Left lung (tissue), 10 donors: ENCODE measurements around the gene DNAJC3. TPM values are rescaled to one million over a fixed set of nuclear protein-coding genes. Genes with fewer than 3 reads are reported as not detected.
"Not testable (repeated sequence)": the region's sequence is repeated elsewhere in the genome, so short reads cannot be mapped to it uniquely, and the experiment has no call there.

ENCODE experiments used
- ATAC-seq: fragments of 200-7000 bp; cut with Tn5 transposase; one replicate; pipeline ENCODE4 v1.9.1; 2020; ENCODE audit warnings: moderate library complexity
- DNase-seq, 4 donors: peaks; one replicate each; pipeline ENCODE4 v3.0.0-alpha.2; 2013 to 2020
- H3K27ac ChIP-seq, 2 donors: fragments of 200-600 bp; sonication (generic) in 1 of 2; one replicate each; pipeline versions ENCODE4 v1.5.0 to v1.8.0; 2020 to 2021
- H3K27me3 ChIP-seq, 2 donors: fragments of 200-600 bp; sonication (generic) in 1 of 2; one replicate each; pipeline versions ENCODE4 v1.5.0 to v1.8.0; 2020 to 2021
- H3K36me3 ChIP-seq, 2 donors: fragments of 200-600 bp; sonication (generic) in 1 of 2; one replicate each; pipeline versions ENCODE4 v1.5.0 to v1.8.0; 2020 to 2021
- H3K4me1 ChIP-seq, 2 donors: fragments of 200-600 bp; one replicate each; pipeline ENCODE4 v1.8.0; 2021
- H3K4me3 ChIP-seq, 2 donors: fragments of 200-600 bp; sonication (generic) in 1 of 2; one replicate each; pipeline versions ENCODE4 v1.5.0 to v1.8.0; 2020 to 2021; ENCODE audit warnings: mild to moderate bottlenecking in 1 of 2
- H3K9me3 ChIP-seq, 2 donors: fragments of 200-600 bp; sonication (generic) in 1 of 2; one replicate each; pipeline versions ENCODE4 v1.5.0 to v1.8.0; 2020 to 2021
- CTCF ChIP-seq, 2 donors: fragments of 200-600 bp; sonication (generic) in 1 of 2; IDR thresholded peaks; one replicate each; pipeline versions ENCODE4 v1.5.0 to v1.8.0; 2021; ENCODE audit warnings: antibody characterized with exemption in 2 of 2
- intact Hi-C, 2 donors: fragments of 100-400 bp; cut with DNase I; formaldehyde crosslinking; loops; one replicate each; pipeline versions ENCODE4 v1.11.2 to v1.14.2; 2022
- polyA plus RNA-seq, 6 donors: library from polyadenylated mRNA; unstranded; fragments of 120-200 nt; gene quantifications; one replicate each; pipeline ENCODE4 v1.2.1, GENCODE V29; 2013; ENCODE audit not compliant: insufficient read length in 6 of 6
- total RNA-seq, 2 donors: library from RNA; stranded (reverse); fragmentation: NEBNext Ultra II Directional; extraction: Animal tissue kit (Norgen Biotek cat#: 25700); gene quantifications; one replicate each; pipeline ENCODE4 v1.2.1, GENCODE V29; 2021
- donor health status: DM: no; HTN: yes; CAD: no.
- donor health status: DM: no; HTN: no; CAD: no.

DNAJC3 gene
- total and polyA plus RNA-seq, 8 donors = 26.1 to 87.8 (median 33.1) TPM

- Histone ChIP-seq H3K9me3 (no peaks in the 10 kb centered on the region), H3K36me3 (peaks cover 0 to 71% of the 10 kb centered on the region in 2 donors), H3K4me3 (no peak overlapping the region), H3K27ac (peak overlapping the region in 1 of 2 donors; percentile 40), H3K27me3 (no peaks in the 10 kb centered on the region), H3K4me1 (peaks cover 0 to 5% of the 10 kb centered on the region in 2 donors)
- peak; percentile 14 for ATAC-seq
- no peak for TF ChIP-seq CTCF (IDR thresholded peaks at IDR 0.05)
- DNase-seq = no peak
- intact Hi-C loops = no loop called here
Measured at GRCh38 chr13:95784900-95785290, 108.0 kb downstream of the DNAJC3 start.

GRCh38 chr13:95787356-95788099, 110.6 kb downstream of the DNAJC3 start:
- Histone ChIP-seq H3K9me3 (no peaks in the 10 kb centered on the region), H3K27me3 (no peaks in the 10 kb centered on the region), H3K36me3 (peaks cover 0 to 73% of the 10 kb centered on the region in 2 donors), H3K4me1 (peaks cover 0 to 5% of the 10 kb centered on the region in 2 donors), H3K27ac (peak overlapping the region in 1 of 2 donors; percentile 10), H3K4me3 (no peak overlapping the region)
- ATAC-seq (peak; percentile 48), DNase-seq (no peak)
- no peak for TF ChIP-seq CTCF (IDR thresholded peaks at IDR 0.05)
- intact Hi-C loops = no loop called here

GRCh38 chr13:95788100-95788463, 111.1 kb downstream of the DNAJC3 start:
- intact Hi-C loops = no loop called here
- peaks cover 0 to 5% of the 10 kb centered on the region in 2 donors for H3K4me1 ChIP-seq
- ATAC-seq (peak; percentile 67), DNase-seq (no peak)
- peak overlapping the region in 1 of 2 donors; percentile 10 for H3K27ac ChIP-seq
- H3K9me3 ChIP-seq = no peaks in the 10 kb centered on the region
- no peak overlapping the region for H3K4me3 ChIP-seq
- TF ChIP-seq CTCF (IDR thresholded peaks at IDR 0.05) = no peak
- no peaks in the 10 kb centered on the region for H3K27me3 ChIP-seq
- H3K36me3 ChIP-seq = peaks cover 0 to 78% of the 10 kb centered on the region in 2 donors

GRCh38 chr13:95789315-95789714, 112.4 kb downstream of the DNAJC3 start:
- H3K27ac ChIP-seq, H3K4me1 ChIP-seq, H3K4me3 ChIP-seq, DNase-seq, ATAC-seq, intact Hi-C loops, H3K9me3 ChIP-seq, H3K27me3 ChIP-seq: not testable (repeated sequence)
- H3K36me3 ChIP-seq = peaks cover 0 to 88% of the 10 kb centered on the region in 2 donors

- Histone ChIP-seq H3K27me3 (no peaks in the 10 kb centered on the region), H3K4me1 (no peaks in the 10 kb centered on the region), H3K36me3 (peaks cover 0 to 93% of the 10 kb centered on the region in 2 donors), H3K9me3 (no peaks in the 10 kb centered on the region), H3K4me3 (no peak overlapping the region), H3K27ac (no peak overlapping the region)
- intact Hi-C loops = no loop called here
- ATAC-seq (no peak), DNase-seq (no peak)
- TF ChIP-seq CTCF (IDR thresholded peaks at IDR 0.05) = no peak
Measured at GRCh38 chr13:95791084-95791722, 114.3 kb downstream of the DNAJC3 start.
